MCF 10A (cell line): Measurements from ENCODE around the gene PDLIM3. TPM values are rescaled to one million over a fixed set of nuclear protein-coding genes. Genes with fewer than 3 reads are reported as not detected.

Experiments used
- BruUV-seq: library from RNA; stranded (reverse); fragments of 400-500 nt; replicated peaks from 2 replicates; lab custom pipeline; 2021; lab: Mats Ljungman, UMichigan
- CTCF ChIA-PET: fragments of 300-600 bp; sonication (Branson Sonifier 250); formaldehyde crosslinking; extraction: SDS; loops from one replicate; lab custom pipeline; 2021; ENCODE audit warnings: antibody characterized with exemption, inconsistent platforms; lab: Yijun Ruan, JAX
- POLR2A ChIA-PET: fragments of 300-600, 350-650 bp; sonication (Branson Sonifier 250); formaldehyde crosslinking; extraction: SDS; loops from one replicate; lab custom pipeline; 2020; ENCODE audit warnings: antibody characterized with exemption, inconsistent platforms; lab: Yijun Ruan, JAX
- DNase-seq: peaks from one replicate; pipeline ENCODE4 v3.0.0-alpha.2; 2018; ENCODE audit not compliant: unreplicated experiment
- H3K27ac Mint-ChIP-seq: one replicate; pipeline ENCODE4 v1.8.0; 2022; ENCODE audit warnings: mild to moderate bottlenecking, low read depth, mixed read lengths; ENCODE audit not compliant: unreplicated experiment
- H3K27me3 Mint-ChIP-seq: one replicate; pipeline ENCODE4 v1.8.0; 2022; ENCODE audit warnings: mixed read lengths; ENCODE audit not compliant: insufficient read depth, unreplicated experiment
- H3K36me3 Mint-ChIP-seq: one replicate; pipeline ENCODE4 v1.8.0; 2022; ENCODE audit warnings: mild to moderate bottlenecking, moderate library complexity, mixed read lengths; ENCODE audit not compliant: insufficient read depth, unreplicated experiment
- H3K4me1 Mint-ChIP-seq: one replicate; pipeline ENCODE4 v1.8.0; 2022; ENCODE audit warnings: mixed read lengths; ENCODE audit not compliant: insufficient read depth, unreplicated experiment
- H3K4me3 Mint-ChIP-seq: one replicate; pipeline ENCODE4 v1.8.0; 2022; ENCODE audit warnings: mild to moderate bottlenecking, moderate library complexity, mixed read lengths; ENCODE audit not compliant: unreplicated experiment
- H3K9me3 Mint-ChIP-seq: one replicate; pipeline ENCODE4 v1.8.0; 2022; ENCODE audit warnings: mixed read lengths; ENCODE audit not compliant: unreplicated experiment
- CTCF ChIP-seq: fragments of 200-600 bp; IDR thresholded peaks from one replicate; pipeline ENCODE4 v1.8.0; 2022; ENCODE audit warnings: antibody characterized with exemption, mild to moderate bottlenecking; ENCODE audit not compliant: unreplicated experiment
- intact Hi-C: fragments of 100-400 bp; cut with micrococcal nuclease; formaldehyde crosslinking; loops from 2 replicates; pipeline ENCODE4 v1.14.1; 2022
- total RNA-seq: library from RNA; stranded (reverse); gene quantifications from 2 replicates; pipeline ENCODE4 v1.2.3, GENCODE V29; 2022

PDLIM3 gene
- total RNA-seq, 1 experiment from 2014 or later = 0.30 TPM

DNA sequence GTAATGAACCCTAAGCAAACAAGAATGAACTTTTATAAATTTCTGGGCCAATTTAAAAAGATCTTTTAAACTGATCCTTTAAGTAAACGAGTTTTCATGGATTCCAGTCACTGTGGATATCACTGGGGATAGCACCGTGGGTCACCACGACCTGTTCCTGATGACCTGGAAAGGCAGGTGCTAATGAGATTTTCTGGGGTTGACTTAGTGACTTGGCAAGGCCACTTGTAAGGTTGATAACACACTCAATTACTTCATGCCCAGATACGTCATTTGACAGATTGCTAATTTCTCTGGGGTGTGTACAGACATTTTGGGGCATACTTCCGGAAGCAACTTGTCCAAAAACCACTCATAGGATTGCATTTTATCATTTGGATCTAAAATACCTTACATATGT, 24.5 kb downstream of the PDLIM3 start:
- no TSS peak for BruUV-seq
- no peaks in the 10 kb centered on the region for H3K36me3 Mint-ChIP-seq
- H3K27ac Mint-ChIP-seq = no peak overlapping the region
- intact Hi-C loops = no loop called here
- ChIA-PET CTCF (interaction anchor here (0.7 kb wide), 1 partner anchor 373 kb away, joined by 3 read pairs; no protein-coding TSS in a partner anchor), POLR2A (interaction anchor here (0.6 kb wide), 1 partner anchor 65 kb away, joined by 3 read pairs; no protein-coding TSS in a partner anchor)
- H3K4me3 Mint-ChIP-seq = no peak overlapping the region
- H3K4me1 Mint-ChIP-seq = peaks cover 6% of the 10 kb centered on the region
- H3K9me3 Mint-ChIP-seq = no peaks in the 10 kb centered on the region
- no peaks in the 10 kb centered on the region for H3K27me3 Mint-ChIP-seq
- no peak for TF ChIP-seq CTCF
- DNase-seq = no peak

- POLR2A ChIA-PET = interaction anchor here (0.9 kb wide), 1 partner anchor 529 kb away, joined by 3 read pairs; no protein-coding TSS in a partner anchor
- Mint-ChIP-seq H3K4me3 (no peak overlapping the region), H3K36me3 (no peaks in the 10 kb centered on the region), H3K4me1 (peaks cover 6% of the 10 kb centered on the region), H3K27ac (no peak overlapping the region), H3K9me3 (no peaks in the 10 kb centered on the region), H3K27me3 (no peaks in the 10 kb centered on the region)
- intact Hi-C loops = no loop called here
- BruUV-seq = no TSS peak
- peak; percentile 67 for DNase-seq
- CTCF ChIA-PET = interaction anchor here (1.3 kb wide), 1 partner anchor 11 kb away, joined by 3 read pairs; no protein-coding TSS in a partner anchor
- TF ChIP-seq CTCF = no peak
These were observed 27.1 kb downstream of the PDLIM3 start for GRCh38 chr4:185508181-185508580.

GRCh38 chr4:185506422-185506821, 28.9 kb downstream of the PDLIM3 start:
- BruUV-seq = no TSS peak
- Mint-ChIP-seq H3K4me3 (no peak overlapping the region), H3K27me3 (no peaks in the 10 kb centered on the region), H3K36me3 (no peaks in the 10 kb centered on the region), H3K9me3 (no peaks in the 10 kb centered on the region), H3K4me1 (peaks cover 6% of the 10 kb centered on the region), H3K27ac (no peak overlapping the region)
- ChIA-PET CTCF (no interaction called here), POLR2A (no interaction called here)
- intact Hi-C loops = no loop called here
- TF ChIP-seq CTCF = no peak
- DNase-seq = no peak

DNA sequence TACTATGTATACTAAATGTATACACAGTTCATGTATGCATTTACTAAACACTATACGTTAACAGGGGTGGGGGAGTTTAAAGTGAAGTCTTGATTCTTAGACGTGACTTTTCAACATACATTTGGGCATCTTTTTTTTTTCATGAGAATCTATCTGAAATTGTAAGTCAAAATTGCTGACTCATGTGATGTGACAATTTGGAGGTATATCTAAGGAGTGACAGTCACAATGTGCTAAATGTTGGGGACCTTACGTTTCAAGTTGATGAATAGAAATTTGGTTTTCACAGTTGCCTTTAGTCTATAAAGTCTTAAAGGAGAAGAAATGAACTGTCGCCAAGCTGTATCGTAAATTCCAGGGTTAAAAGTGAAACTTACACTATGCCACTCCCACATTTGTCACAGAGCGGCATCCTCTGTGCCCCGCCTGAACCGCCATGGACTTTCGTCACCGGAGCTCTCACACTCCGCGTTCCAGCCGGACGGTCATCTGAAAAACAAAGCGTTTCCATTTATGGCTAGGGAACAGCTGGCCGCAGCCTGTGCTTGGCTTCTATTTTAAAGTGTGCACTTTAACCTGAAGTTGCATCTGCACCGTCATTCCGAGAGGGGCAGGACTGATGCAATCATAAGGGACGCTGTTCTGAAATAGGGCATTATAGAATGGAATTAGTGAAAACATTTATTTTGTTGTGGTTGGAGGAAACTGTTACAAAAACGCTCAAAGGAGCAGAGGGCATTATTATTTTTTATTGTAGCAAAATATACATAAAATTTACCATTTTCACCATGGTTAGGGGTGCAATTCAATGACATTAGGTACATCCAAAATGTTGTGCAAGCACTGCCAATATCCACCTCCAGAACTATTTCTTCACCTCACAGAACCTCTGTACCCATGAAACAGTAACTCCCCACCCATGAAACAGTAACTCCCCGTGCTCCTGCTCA, 30.9 kb downstream of the PDLIM3 start:
- TF ChIP-seq CTCF = no peak
- no TSS peak for BruUV-seq
- DNase-seq = no peak
- H3K4me3 Mint-ChIP-seq = no peak overlapping the region
- CTCF ChIA-PET = interaction anchor here (0.6 kb wide), 1 partner anchor 415 kb away, joined by 4 read pairs; no protein-coding TSS in a partner anchor
- H3K27ac Mint-ChIP-seq = no peak overlapping the region
- no peaks in the 10 kb centered on the region for H3K27me3 Mint-ChIP-seq
- no peaks in the 10 kb centered on the region for H3K9me3 Mint-ChIP-seq
- intact Hi-C loops = no loop called here
- POLR2A ChIA-PET = no interaction called here
- H3K4me1 Mint-ChIP-seq = peaks cover 6% of the 10 kb centered on the region
- no peaks in the 10 kb centered on the region for H3K36me3 Mint-ChIP-seq
